NCI-H146 treated with DMSO at 0.1 percent for 48 hours (cell line): ENCODE measurements around the gene TMEM63A.
A peak's percentile ranks its signal among the peaks of the same experiment; 100 is the strongest.
"Not testable (repeated sequence)": the region's sequence is repeated elsewhere in the genome, so short reads cannot be mapped to it uniquely, and the experiment has no call there.

Experiments
- DNase-seq: peaks from one replicate; lab custom pipeline; 2025; ENCODE audit not compliant: unreplicated experiment; lab: John Stamatoyannopoulos, UW

The TMEM63A gene

DNA sequence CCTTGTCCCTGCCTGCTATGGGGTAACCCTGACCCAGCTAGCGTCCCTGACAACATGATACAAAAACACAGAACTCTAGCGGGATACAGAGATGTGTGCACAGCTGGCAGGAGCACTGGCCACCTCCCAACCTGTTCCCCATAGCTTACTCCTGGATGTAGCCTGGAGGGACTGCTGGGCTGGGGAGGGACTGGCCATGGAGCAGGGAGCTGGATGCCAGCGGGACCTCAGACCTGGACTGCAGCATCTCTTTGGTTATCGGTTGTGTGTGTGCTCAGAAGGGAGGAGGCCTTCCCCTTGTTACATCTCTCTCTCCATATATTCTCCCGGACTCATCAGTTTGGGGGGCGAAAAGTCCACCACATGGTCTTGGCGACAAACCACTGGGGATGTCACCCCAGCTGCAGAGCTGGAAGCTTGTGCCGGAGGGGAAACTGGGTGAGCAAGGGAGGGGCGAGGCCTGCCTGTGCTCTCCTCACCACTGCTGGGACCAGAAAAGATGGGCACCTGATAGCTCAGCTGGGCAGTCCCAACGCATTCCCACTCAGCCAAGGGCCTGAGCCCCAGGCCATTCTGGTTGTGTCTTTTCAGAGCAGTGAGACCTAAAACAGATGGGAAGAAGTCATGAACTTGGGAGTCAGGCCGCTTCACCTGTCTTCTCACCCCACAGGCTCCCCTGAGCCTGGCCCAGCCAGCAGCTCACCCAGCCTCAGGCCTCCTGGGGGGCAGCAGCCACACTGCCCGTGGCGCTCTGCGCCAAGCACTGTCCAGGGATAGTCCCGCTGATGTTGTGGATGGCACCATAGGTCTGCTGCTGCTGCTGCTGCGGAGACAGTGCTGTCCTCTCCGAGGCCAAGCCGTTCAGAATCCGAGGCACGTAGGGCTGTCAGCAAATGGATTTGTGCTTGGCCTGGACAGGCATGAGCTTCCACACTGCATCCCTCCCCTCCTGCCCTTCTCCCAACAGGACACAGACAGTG lies 35.6 kb downstream of the TMEM63A start:
- DNase-seq: no peak

DNA sequence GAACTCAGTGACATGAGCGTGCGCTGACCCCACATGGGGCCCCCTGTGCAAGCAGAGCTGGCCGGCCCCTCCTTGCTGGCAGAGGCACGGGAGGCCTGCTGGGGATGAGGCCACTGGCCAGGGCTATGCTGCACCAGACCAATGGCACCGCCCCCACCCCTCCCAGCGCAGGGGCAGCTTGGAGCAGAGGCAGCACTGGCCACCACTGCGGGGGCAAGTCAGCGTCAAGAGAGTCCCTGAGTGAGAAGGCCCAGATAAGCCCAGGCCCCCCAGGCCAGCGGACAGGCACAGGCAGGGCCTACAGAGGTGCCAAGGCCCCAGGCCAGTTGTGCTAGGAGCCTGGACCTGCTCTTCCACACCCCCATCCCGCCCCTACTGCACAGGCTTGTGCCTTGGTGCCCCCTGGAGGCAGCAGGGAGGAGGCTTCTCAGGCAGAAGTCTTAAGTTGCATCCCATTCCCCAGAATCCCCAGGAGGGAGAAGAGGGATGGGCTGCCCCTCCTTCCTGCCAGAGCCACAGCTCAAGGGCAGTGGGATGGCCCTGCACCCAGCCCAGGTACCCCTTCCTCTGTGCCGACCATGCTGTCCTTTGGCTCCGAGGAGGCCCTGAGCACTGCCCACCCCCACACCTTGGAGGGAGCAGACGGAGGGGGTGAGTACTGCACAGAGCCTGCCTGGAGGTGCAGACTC lies 36.5 kb downstream of the TMEM63A start:
- DNase-seq: no peak

DNA sequence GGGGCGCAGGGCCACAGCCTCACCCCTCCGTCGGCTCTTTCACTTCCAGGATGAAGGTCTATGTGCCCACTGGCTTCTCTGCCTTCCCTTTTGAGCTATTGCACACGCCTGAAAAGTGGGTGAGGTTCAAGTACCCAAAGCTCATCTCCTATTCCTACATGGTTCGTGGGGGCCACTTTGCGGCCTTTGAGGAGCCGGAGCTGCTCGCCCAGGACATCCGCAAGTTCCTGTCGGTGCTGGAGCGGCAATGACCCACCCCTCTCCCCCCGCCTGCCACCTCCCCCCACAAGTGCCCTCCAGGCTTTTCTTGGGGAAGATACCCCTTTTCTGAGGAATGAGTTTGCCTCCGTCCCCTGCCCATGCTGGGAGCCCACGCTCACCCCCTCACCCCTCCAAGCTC lies 37.1 kb downstream of the TMEM63A start:
- no peak for DNase-seq

DNA sequence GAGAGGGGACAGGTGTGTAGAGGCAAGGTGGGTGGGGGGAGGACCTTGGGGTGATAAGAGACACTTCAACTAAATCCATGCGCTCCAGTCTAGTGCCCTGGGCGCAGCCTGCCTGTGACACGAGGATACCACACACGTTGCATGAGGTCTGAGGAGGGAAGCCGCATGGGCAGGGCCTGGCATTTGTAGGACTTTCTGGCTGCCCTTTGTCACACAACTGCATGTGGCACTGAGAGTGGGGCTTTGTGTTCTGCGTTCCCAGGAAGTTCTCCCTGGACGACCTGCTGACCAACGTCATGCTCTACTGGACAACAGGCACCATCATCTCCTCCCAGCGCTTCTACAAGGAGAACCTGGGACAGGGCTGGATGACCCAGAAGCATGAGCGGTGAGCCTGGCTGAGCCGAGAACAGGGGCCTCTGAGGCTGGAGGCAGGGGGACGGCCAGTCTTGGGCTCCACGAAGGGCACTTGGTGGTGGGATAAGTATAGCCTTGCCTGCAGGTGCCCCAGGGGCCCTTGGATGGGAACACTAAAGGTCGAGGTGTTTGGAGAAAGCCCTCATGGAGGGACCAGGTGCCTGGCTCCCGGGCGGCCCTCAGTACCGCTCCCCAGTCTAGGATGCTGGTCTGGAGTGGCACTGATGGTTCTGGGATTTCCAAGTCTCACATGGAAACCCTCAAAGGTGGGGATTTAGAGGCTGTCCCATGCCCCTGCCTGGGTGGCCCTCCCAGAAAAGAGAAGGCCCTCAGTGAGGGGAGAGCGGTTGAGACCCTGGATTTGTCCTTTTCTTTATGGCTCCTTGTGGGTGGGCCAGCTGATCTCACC lies 37.7 kb downstream of the TMEM63A start:
- no peak for DNase-seq

DNA sequence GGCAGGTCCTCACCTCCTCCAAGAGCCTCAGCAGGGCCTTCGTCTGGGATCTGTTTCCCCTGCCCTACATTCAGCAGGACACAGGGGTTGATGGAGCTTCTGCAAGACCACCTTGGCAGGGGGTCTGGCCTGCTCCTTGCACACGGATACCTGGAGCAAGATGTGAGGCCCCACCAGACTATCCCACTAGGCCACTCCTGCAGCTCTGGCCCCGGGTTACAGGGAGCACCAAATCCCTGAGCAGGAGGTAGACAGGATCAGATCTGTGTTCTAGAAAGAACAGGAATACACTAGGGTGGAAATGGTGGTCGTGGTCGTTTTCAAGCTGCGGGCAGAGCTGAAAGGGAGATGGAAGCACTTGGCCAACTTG lies 38.8 kb downstream of the TMEM63A start:
- DNase-seq: no peak

DNA sequence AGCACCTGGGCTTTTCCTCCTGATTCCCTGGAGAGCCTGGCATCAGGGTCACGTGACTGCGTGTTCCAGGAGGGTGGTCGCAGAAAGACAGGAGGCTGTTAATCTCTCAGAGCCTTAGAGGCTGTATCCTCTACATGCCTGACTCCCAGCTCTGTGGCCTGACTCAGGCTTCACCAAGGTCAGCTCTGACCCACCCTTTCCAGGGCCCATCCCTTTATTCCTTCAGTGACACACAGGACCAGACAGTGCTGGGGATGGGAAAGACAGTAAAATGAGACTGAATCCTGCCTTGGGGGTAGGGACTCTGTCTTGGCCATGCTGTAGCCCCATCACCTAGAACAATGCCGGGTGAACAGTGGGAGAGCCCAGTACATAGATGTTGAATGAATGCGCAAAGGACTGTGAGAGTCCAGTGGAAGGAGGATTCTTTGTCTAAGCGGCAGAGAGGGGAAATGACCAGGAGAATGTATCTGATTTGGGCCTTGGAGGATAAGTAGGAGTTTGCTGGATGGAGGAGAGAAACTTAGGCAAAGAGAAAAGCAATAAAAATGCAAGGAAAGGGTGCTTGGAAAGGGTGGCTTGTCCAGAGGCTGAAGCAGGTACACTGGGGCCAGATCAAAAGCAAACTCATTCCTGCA lies 39.3 kb downstream of the TMEM63A start:
- no peak for DNase-seq

DNA sequence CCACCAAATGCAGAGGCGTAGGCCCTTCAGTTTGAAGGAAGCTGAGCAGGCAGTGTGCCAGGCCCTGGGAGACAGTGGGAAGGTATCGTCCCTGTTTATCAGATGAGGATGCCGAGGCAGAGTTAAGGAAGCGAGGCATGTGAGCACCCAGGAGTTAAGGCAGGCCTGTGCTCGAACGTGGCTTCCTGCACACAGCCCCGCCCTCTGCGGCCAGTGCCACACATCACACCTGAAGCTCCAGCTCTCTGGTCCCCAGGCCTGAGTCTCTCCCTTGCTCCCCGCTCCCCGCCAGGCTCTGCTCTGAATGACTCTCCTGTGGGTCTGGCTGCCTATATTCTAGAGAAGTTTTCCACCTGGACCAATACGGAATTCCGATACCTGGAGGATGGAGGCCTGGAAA lies 40.1 kb downstream of the TMEM63A start:
- no peak for DNase-seq

DNA sequence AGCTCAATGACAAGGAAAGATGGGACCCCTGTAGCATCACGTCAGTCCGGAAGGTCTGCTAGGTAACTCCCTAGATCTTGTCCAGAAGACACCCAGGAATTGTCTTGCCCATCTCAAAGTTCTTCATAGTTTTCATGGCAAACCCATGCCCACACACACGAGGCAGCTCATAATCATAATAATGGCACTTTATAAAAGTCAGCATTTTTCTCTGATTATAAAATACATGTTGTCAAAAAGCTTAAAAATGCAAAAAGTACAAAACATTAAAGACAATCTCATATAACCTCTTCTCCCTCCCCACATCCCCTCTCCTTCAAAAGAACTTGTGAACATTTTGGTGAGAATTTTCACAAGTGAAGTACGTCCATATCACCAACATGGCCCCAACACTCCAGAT lies 41.5 kb downstream of the TMEM63A start:
- DNase-seq: no peak

DNA sequence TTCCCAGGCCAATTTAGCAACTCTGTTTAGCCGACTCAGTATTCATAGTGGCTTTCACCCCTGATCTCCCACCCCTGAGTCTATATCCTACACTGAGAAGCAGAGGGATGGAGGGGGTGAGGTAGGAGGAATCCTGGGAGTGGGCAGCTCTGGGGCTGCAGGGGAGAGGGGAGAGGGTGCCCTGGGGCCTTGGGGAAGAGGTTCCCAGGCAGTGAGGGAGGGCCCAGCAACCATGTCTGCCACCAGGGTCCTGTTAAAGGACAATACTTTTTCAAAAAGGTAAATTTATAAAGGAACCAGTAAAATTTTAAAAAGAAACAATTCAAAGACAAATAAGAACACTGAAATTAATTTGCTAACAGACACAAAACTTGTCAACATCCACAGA lies 42.0 kb downstream of the TMEM63A start:
- DNase-seq: no peak

DNA sequence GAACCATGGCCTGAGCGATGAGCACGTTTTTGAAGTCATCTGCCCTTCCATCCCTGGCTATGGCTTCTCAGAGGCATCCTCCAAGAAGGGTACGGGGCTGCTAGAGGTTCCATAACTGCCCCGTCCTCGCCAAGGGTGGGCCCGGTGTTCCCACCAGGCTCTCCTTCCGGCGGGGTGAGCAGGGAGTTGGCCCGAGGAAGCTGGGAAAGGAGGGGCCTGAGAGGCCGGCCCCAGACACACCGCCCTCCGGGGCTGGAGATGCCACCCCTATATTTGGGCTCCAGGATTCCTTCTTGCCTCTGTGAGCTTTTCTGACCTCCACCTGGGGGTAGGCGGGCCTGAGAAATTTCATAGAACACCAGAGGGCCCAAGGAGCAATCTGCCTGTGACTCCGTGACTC lies 43.4 kb downstream of the TMEM63A start:
- no peak for DNase-seq

DNA sequence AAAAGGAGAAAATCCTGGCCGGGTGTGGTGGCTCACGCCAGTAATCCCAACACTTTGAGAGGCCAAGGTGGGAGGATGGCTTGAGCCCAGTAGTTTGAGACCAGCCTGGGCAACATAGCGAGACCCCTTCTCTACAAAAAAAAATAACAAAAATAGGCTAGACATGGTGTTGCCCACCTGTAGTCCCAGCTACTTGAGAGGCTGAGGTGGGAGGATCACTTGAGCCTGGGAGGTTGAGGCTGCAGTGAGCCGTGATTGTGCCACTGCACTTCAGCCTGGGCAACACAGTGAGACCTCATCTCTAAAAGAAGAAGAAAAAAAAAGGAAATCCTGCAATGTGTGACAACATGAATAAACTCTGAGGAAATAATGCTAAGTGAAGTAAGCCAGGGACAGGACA lies 45.9 kb downstream of the TMEM63A start:
- not testable (repeated sequence) for DNase-seq

DNA sequence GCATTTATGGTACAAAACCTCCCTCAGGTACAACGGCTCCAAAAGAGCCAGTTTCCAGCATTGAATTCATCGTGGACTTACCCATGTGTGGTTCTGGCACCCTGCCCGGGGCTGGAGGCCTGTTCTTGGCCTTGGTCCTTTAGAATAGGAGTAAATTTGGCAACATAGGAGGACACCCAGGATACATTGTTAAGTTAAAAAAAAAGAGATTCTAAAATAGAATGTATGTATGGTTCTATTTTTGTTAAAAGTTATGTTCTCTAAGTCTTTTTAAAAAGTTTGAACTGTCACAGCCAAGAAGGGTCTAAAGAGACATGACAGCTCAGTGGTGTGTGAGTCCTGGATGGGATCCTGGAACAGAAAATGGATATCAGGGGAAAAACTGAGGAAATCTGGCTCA lies 46.3 kb downstream of the TMEM63A start:
- no peak for DNase-seq

DNA sequence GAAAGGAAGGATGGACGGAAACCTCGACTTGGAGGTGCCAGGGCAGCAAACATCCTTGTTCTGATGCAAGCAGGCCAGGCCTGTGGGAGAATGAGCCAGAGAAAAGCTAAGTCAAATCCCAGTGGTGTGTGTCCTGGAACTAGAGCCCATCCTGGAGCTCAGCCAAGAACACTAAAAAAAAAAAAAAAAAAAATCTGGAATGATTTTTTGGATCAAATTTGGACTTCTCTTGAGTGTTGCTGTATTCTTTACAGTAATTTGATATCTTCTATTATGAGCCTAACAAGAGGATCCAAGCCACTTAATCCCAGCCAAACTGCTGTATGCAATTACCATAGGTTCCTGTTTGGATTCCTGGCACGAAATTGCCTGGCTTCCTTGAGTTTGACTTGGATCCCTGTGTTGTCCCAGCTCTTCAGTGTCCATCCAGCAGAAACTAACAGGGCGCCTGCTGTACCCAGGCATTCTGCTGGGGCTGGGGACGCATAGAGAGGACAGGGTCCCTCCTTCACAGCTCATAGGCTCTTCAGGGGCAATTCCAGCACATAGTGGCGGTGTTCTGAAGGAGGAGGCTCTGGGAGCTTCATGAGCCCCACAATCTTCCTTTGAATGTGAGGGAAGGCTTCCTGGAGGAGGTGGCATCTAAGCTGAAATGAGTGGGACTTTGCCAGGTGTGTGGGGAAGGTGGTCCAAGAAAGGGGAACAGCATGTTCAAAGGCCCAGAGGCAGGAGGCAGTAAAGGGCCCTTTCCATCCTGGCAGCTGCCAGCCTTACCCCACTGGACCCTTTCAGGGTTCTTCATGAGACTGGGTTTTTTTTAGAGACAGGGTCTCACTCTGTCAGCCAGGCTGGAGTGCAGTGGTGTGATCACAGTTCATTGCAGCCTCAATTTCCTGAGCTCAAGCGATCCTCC lies 47.5 kb downstream of the TMEM63A start:
- no peak for DNase-seq

DNA sequence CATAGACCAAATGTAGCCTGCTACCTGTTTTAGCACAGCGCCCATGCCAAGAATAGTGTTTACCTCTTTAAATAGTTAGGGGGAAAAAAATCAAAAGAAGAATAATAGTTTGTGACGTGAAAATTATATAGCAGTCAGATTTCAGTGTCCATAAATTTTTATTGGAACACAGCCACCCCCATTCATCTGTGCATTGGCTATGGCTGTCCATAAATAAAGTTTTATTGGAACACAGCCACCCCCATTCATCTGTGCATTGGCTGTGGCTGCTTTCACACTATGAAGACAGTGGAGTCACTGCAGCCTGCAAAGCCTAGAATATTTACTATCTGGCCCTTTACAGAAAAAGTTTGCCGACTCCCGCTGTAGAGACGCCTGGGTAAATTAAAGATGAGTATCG lies 51.3 kb downstream of the TMEM63A start:
- no peak for DNase-seq

DNA sequence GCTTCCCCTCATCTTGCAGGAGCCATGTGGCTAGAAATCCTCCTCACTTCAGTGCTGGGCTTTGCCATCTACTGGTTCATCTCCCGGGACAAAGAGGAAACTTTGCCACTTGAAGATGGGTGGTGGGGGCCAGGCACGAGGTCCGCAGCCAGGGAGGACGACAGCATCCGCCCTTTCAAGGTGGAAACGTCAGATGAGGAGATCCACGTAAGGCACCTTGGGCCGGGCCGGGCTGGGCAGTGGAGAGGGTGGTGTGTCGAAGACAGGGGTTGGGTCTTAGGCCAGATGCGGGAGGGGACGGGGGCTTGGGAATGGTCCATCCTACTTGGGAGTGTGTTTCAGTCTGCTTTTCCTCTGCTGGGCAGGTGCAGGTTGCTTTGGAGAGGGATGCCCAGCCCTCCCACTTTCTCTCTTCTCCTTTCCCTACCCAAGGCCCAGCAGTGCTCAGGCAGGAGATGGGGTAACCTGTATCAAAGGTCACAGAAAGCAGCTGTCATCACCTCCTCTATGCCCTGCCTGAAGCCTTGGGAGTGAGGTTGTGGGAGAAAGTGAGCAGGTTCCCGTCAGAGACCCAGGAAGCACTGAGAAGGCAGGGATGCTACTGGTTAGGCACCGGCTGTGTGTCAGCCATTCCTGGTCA lies 53.4 kb downstream of the TMEM63A start:
- DNase-seq: no peak

DNA sequence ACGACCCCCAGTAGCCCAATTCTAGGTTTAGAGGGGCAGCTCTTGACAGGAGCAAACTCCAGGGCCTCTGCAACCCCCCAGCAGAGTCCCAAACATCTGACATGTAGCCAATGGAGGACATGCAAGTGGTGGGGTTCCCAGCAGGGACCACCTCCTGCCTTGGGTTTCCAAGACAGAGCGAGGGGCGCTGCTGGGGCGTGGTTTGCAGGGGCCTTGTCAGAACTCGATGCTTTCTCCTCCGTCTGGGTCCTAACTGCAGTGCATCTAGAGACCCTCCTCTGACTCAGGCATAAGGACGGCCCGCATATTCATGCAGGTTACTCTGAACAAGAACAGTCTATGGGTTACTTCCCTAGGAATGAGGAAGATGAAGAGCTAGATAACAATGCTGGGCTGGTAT lies 55.1 kb downstream of the TMEM63A start:
- no peak for DNase-seq

DNA sequence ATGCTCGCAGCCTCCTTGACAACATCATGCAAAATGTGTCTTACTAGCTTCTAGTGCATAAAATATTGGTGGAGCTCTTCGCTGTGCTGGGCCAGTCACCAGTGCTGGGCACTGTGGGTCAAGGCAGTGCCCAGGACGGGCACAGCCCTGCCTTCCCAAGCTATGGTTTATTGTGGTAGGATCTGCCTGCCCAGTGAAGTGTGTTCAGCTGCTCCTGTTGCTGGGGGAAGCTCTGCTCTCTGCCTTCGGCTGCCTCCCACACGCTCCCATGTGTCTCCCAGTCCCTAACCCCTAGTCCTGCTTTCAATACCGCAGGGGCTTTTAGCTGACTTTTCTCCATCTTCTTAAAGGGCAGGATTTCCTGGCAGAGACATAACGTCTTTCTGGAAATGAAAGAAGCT lies 56.6 kb downstream of the TMEM63A start:
- peak; percentile 61 for DNase-seq

DNA sequence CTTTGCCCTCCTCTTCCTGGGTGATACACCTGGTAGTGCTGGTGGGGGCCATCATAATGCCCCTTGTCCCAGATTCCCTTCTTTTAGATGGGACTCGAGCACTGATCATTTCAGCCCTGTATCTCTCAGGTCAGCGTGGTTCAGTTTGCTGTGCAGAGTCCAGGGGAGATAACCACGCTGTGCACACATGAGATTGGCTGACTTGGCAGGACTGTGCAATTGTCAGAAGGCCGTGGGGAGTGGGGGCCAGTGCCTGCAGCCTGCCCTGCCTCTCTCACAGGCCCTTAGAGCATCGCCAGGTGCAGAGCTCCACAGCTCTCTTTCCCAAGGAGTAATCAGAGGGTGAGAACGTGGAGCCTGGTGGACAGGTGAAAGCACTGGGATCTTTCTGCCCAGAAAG lies 57.1 kb downstream of the TMEM63A start:
- DNase-seq: peak; percentile 86

DNA sequence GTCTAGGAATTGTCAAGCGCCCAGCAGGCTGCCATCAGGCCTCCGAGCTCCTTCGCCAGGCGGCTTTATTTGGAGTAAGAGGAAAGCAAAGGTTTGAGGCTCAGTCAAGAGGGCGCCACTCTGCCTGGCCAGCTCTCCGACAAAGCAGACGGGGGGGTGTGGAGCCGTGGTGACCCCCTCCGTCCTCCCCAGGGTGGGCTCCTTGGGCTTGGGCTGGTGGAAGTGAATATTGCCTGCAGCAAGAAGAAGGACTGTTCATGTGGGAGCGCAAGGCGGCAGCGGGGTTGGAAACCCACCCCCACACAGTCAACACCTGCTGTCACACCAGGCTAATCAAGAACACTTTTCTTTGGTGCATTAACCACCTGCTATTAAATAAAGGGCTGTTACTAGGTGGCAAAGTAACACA lies 57.6 kb downstream of the TMEM63A start:
- DNase-seq: peak; percentile 94
